Caco-2 (cell line): ENCODE results near the gene FURIN. TPM values are rescaled to one million over a fixed set of nuclear protein-coding genes. Genes with fewer than 3 reads are reported as not detected.

Experiments
- BruUV-seq: library from RNA; stranded (reverse); fragments of 400-500 nt; replicated peaks from 2 replicates; lab custom pipeline; 2021; lab: Mats Ljungman, UMichigan
- CTCF ChIA-PET: fragments of 300-600 bp; sonication (Branson Sonifier 250); formaldehyde crosslinking; loops from one replicate; lab custom pipeline; 2022; ENCODE audit warnings: antibody characterized with exemption; lab: Charles Lee
- POLR2A ChIA-PET: fragments of 300-600 bp; sonication (Branson Sonifier 250); formaldehyde crosslinking; loops from one replicate; lab custom pipeline; 2022; ENCODE audit warnings: antibody characterized with exemption; lab: Charles Lee
- DNase-seq, 2 experiments: peaks; one replicate each; pipeline versions ENCODE4 v3.0.0 to v3.0.0-alpha.2; 2020 to 2022
- H3K27me3 ChIP-seq: replicated peaks from 2 replicates; pipeline ENCODE4 v1.6.0; 2011; ENCODE audit warnings: low read length; ENCODE audit not compliant: control insufficient read depth, insufficient read depth
- H3K36me3 ChIP-seq: 2 replicates; pipeline ENCODE4 v1.5.1; 2011; ENCODE audit warnings: low read length; ENCODE audit not compliant: control insufficient read depth, insufficient read depth
- H3K4me1 ChIP-seq: fragments of 250-450 bp; sonication (Bioruptor Pico); 2 replicates; pipeline ENCODE4 v1.5.1; 2020; ENCODE audit warnings: mild to moderate bottlenecking
- H3K4me3 ChIP-seq: 2 replicates; pipeline ENCODE4 v1.5.1; 2011; ENCODE audit warnings: low read depth, mild to moderate bottlenecking, control low read depth, low read length
- H3K9me3 ChIP-seq: fragments of 250-450 bp; sonication (Bioruptor Pico); 2 replicates; pipeline ENCODE4 v1.5.1; 2020; ENCODE audit warnings: mild to moderate bottlenecking, moderate library complexity
- H3K27ac Mint-ChIP-seq: one replicate; pipeline ENCODE4 v1.8.0; 2022; ENCODE audit warnings: mixed read lengths; ENCODE audit not compliant: unreplicated experiment
- H3K27me3 Mint-ChIP-seq: one replicate; pipeline ENCODE4 v1.8.0; 2022; ENCODE audit warnings: mixed read lengths; ENCODE audit not compliant: insufficient read depth, unreplicated experiment
- H3K36me3 Mint-ChIP-seq: one replicate; pipeline ENCODE4 v1.8.0; 2022; ENCODE audit warnings: mild to moderate bottlenecking, mixed read lengths; ENCODE audit not compliant: insufficient read depth, unreplicated experiment
- H3K4me1 Mint-ChIP-seq: one replicate; pipeline ENCODE4 v1.8.0; 2022; ENCODE audit warnings: low read depth, mixed read lengths; ENCODE audit not compliant: unreplicated experiment
- H3K4me3 Mint-ChIP-seq: one replicate; pipeline ENCODE4 v1.8.0; 2022; ENCODE audit warnings: mild to moderate bottlenecking, moderate library complexity, mixed read lengths; ENCODE audit not compliant: unreplicated experiment
- H3K9me3 Mint-ChIP-seq: one replicate; pipeline ENCODE4 v1.8.0; 2022; ENCODE audit warnings: mixed read lengths; ENCODE audit not compliant: unreplicated experiment
- intact Hi-C: fragments of 100-400 bp; cut with micrococcal nuclease; formaldehyde crosslinking; loops from one replicate; pipeline ENCODE4 v1.10.0; 2022; ENCODE audit not compliant: unreplicated experiment
- total RNA-seq: library from RNA; stranded (reverse); gene quantifications from 2 replicates; pipeline ENCODE4 v1.2.3, GENCODE V29; 2022
- TF ChIP-seq, protein P1 (sequence below), 2 experiments: fragments of 200-600 bp in 1 of 2; IDR thresholded peaks; 1 replicate in 1 of 2; 2 replicates in 1 of 2; pipeline versions ENCODE4 v1.5.1 to v1.8.0; 2011 to 2022; ENCODE audit warnings: antibody characterized with exemption in 1 of 2, control low read depth in 1 of 2, inconsistent platforms in 1 of 2, low read depth in 1 of 2, low read length in 1 of 2, mild to moderate bottlenecking in 1 of 2, moderate library complexity in 1 of 2; ENCODE audit not compliant: insufficient read depth in 1 of 2, severe bottlenecking in 1 of 2, unreplicated experiment in 1 of 2

FURIN gene
- total RNA-seq, 1 experiment from 2014 or later, result 43.0 TPM

DNA sequence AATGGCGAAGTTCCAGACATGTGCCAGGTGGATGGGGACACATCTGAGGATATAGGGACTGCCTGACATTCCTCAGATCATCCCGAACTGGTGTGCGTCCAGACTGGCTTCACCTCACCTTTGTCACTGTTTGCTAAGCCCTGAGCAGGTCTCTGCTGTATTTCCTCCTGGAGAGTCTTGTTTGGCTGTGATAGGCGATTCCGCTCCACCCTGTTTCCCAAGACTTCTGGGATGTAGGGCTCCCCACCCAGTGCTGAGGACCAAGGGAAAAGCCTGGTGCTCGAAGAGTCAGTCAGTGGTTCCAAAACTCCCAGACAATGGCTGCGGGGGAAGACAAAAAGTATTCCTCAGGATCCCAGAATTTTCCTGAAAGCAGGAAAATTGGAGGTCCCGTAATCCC lies 11.1 kb upstream of the FURIN start:
- Histone ChIP-seq H3K4me3 (no peak overlapping the region), H3K36me3 (no peaks in the 10 kb centered on the region), H3K4me1 (peaks cover 37% of the 10 kb centered on the region), H3K27me3 (no peaks in the 10 kb centered on the region), H3K9me3 (no peaks in the 10 kb centered on the region)
- TF ChIP-seq, protein P1, sequence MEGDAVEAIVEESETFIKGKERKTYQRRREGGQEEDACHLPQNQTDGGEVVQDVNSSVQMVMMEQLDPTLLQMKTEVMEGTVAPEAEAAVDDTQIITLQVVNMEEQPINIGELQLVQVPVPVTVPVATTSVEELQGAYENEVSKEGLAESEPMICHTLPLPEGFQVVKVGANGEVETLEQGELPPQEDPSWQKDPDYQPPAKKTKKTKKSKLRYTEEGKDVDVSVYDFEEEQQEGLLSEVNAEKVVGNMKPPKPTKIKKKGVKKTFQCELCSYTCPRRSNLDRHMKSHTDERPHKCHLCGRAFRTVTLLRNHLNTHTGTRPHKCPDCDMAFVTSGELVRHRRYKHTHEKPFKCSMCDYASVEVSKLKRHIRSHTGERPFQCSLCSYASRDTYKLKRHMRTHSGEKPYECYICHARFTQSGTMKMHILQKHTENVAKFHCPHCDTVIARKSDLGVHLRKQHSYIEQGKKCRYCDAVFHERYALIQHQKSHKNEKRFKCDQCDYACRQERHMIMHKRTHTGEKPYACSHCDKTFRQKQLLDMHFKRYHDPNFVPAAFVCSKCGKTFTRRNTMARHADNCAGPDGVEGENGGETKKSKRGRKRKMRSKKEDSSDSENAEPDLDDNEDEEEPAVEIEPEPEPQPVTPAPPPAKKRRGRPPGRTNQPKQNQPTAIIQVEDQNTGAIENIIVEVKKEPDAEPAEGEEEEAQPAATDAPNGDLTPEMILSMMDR (IDR thresholded peaks at IDR 0.05; ENCODE audit: insufficient read depth in 1 of 2, low read depth in 1 of 2, low read length in 1 of 2, severe bottlenecking in 1 of 2, unreplicated experiment in 1 of 2), result no peak
- BruUV-seq, result no TSS peak
- ChIA-PET POLR2A (no interaction called here), CTCF (no interaction called here)
- Mint-ChIP-seq H3K36me3 (no peaks in the 10 kb centered on the region), H3K27me3 (no peaks in the 10 kb centered on the region), H3K4me1 (peaks cover 7% of the 10 kb centered on the region), H3K27ac (no peak overlapping the region), H3K4me3 (no peak overlapping the region), H3K9me3 (no peaks in the 10 kb centered on the region)
- intact Hi-C loops, result no loop called here
- DNase-seq, result no peak

- Histone ChIP-seq H3K9me3 (no peaks in the 10 kb centered on the region), H3K4me3 (no peak overlapping the region), H3K36me3 (no peaks in the 10 kb centered on the region), H3K27me3 (no peaks in the 10 kb centered on the region), H3K4me1 (peaks cover 37% of the 10 kb centered on the region)
- H3K27me3 Mint-ChIP-seq, result no peaks in the 10 kb centered on the region
- no peaks in the 10 kb centered on the region for H3K9me3 Mint-ChIP-seq
- BruUV-seq, result no TSS peak
- TF ChIP-seq, protein P1 (IDR thresholded peaks at IDR 0.05; ENCODE audit: insufficient read depth in 1 of 2, low read depth in 1 of 2, low read length in 1 of 2, severe bottlenecking in 1 of 2, unreplicated experiment in 1 of 2), result no peak
- no peaks in the 10 kb centered on the region for H3K36me3 Mint-ChIP-seq
- peaks cover 7% of the 10 kb centered on the region for H3K4me1 Mint-ChIP-seq
- no peak overlapping the region for H3K27ac Mint-ChIP-seq
- ChIA-PET POLR2A (no interaction called here), CTCF (no interaction called here)
- no peak overlapping the region for H3K4me3 Mint-ChIP-seq
- DNase-seq, result no peak
- intact Hi-C loops, result no loop called here
Observed at GRCh38 chr15:90857883-90858443, 10.4 kb upstream of the FURIN start.

GRCh38 chr15:90859234-90860131 lies 8.9 kb upstream of the FURIN start:
- no peak for DNase-seq
- peaks cover 37% of the 10 kb centered on the region for H3K4me1 ChIP-seq
- Mint-ChIP-seq H3K9me3 (no peaks in the 10 kb centered on the region), H3K4me1 (peaks cover 7% of the 10 kb centered on the region), H3K27ac (no peak overlapping the region), H3K27me3 (no peaks in the 10 kb centered on the region), H3K4me3 (no peak overlapping the region), H3K36me3 (no peaks in the 10 kb centered on the region)
- BruUV-seq, result no TSS peak
- CTCF ChIA-PET, result interaction anchor here (1.0 kb wide), 1 partner anchor 9 kb away, joined by 3 read pairs; the partner anchor contains the start of gene FURIN
- POLR2A ChIA-PET, result interaction anchor here (0.6 to 0.7 kb wide), 3 partner anchors 119 to 445 kb away, joined by 3 to 8 read pairs (median 6); no protein-coding TSS in a partner anchor
- H3K27me3 ChIP-seq, result no peaks in the 10 kb centered on the region
- no peak overlapping the region for H3K4me3 ChIP-seq
- no peaks in the 10 kb centered on the region for H3K9me3 ChIP-seq
- no peaks in the 10 kb centered on the region for H3K36me3 ChIP-seq
- intact Hi-C loops, result no loop called here
- TF ChIP-seq, protein P1 (IDR thresholded peaks at IDR 0.05; ENCODE audit: insufficient read depth in 1 of 2, low read depth in 1 of 2, low read length in 1 of 2, severe bottlenecking in 1 of 2, unreplicated experiment in 1 of 2), result no peak
